Breast epithelium (tissue), 3 donors: ENCODE measurements around the gene RINT1.

Source experiments
- CTCF ChIP-seq, 3 donors: fragments of 450-650 bp; IDR thresholded peaks; one replicate each; pipeline ENCODE4 v1.5.1; 2016 to 2017; ENCODE audit warnings: antibody characterized with exemption in 3 of 3, mild to moderate bottlenecking in 3 of 3, moderate library complexity in 3 of 3
- POLR2AphosphoS5 ChIP-seq, 3 donors: sonication (generic); formaldehyde crosslinking; IDR thresholded peaks; one replicate each; pipeline ENCODE4 v1.6.1; 2017; ENCODE audit warnings: antibody characterized with exemption in 3 of 3

GRCh38 chr7:105519353-105519752 lies 12.6 kb upstream of the RINT1 start:
- TF ChIP-seq CTCF (IDR thresholded peaks at IDR 0.05) (no peak), POLR2AphosphoS5 (IDR thresholded peaks at IDR 0.05) (no peak)
